ENCODE data around the gene SYP. TPM values are rescaled to one million over a fixed set of nuclear protein-coding genes. Genes with fewer than 3 reads are reported as not detected.

SYP gene
- total RNA-seq, 1 donor from 2014 or later, result 1.5 TPM

GRCh38 chrX:49230500-49231232, 30.7 kb upstream of the SYP start:
- H3K27ac Mint-ChIP-seq (ENCODE audit: unreplicated experiment), result no peak overlapping the region
- TF ChIP-seq CTCF (IDR thresholded peaks at IDR 0.05), result peak; percentile 24
- no peak overlapping the region for H3K4me3 Mint-ChIP-seq (ENCODE audit: unreplicated experiment)
- no peaks in the 10 kb centered on the region for H3K4me1 Mint-ChIP-seq (ENCODE audit: low read depth)
- H3K36me3 Mint-ChIP-seq (ENCODE audit: low read depth), result no peaks in the 10 kb centered on the region
- H3K27me3 Mint-ChIP-seq (ENCODE audit: low read depth), result no peaks in the 10 kb centered on the region
- peaks cover 2% of the 10 kb centered on the region for H3K9me3 Mint-ChIP-seq (ENCODE audit: low read depth)
- no peak for DNase-seq (ENCODE audit: low spot score)

- no peak for TF ChIP-seq CTCF (IDR thresholded peaks at IDR 0.05)
- peaks cover 2% of the 10 kb centered on the region for H3K9me3 Mint-ChIP-seq (ENCODE audit: low read depth)
Measured at GRCh38 chrX:49228185-49228584, 28.2 kb upstream of the SYP start.

GRCh38 chrX:49227726-49228125, 27.7 kb upstream of the SYP start:
- Mint-ChIP-seq H3K27me3 (ENCODE audit: low read depth) (peaks cover 4% of the 10 kb centered on the region), H3K27ac (ENCODE audit: unreplicated experiment) (no peak overlapping the region), H3K4me1 (ENCODE audit: low read depth) (no peaks in the 10 kb centered on the region), H3K4me3 (ENCODE audit: unreplicated experiment) (no peak overlapping the region), H3K9me3 (ENCODE audit: low read depth) (peaks cover 6% of the 10 kb centered on the region), H3K36me3 (ENCODE audit: low read depth) (no peaks in the 10 kb centered on the region)
- TF ChIP-seq CTCF (IDR thresholded peaks at IDR 0.05), result no peak
- no peak for DNase-seq (ENCODE audit: low spot score)

More at GRCh38 chrX:49228185-49228584, 28.2 kb upstream of the SYP start:
- H3K36me3 Mint-ChIP-seq (ENCODE audit: low read depth), result no peaks in the 10 kb centered on the region
- H3K4me3 Mint-ChIP-seq (ENCODE audit: unreplicated experiment), result no peak overlapping the region
- H3K27me3 Mint-ChIP-seq (ENCODE audit: low read depth), result peaks cover 4% of the 10 kb centered on the region
- DNase-seq (ENCODE audit: low spot score), result no peak
- H3K4me1 Mint-ChIP-seq (ENCODE audit: low read depth), result no peaks in the 10 kb centered on the region
- H3K27ac Mint-ChIP-seq (ENCODE audit: unreplicated experiment), result no peak overlapping the region

GRCh38 chrX:49226946-49227345, 27.0 kb upstream of the SYP start:
- no peak overlapping the region for H3K27ac Mint-ChIP-seq (ENCODE audit: unreplicated experiment)
- no peak for DNase-seq (ENCODE audit: low spot score)
- no peaks in the 10 kb centered on the region for H3K36me3 Mint-ChIP-seq (ENCODE audit: low read depth)
- no peaks in the 10 kb centered on the region for H3K4me1 Mint-ChIP-seq (ENCODE audit: low read depth)
- no peak overlapping the region for H3K4me3 Mint-ChIP-seq (ENCODE audit: unreplicated experiment)
- H3K9me3 Mint-ChIP-seq (ENCODE audit: low read depth), result peaks cover 9% of the 10 kb centered on the region
- H3K27me3 Mint-ChIP-seq (ENCODE audit: low read depth), result peaks cover 8% of the 10 kb centered on the region
- no peak for TF ChIP-seq CTCF (IDR thresholded peaks at IDR 0.05)

- Mint-ChIP-seq H3K4me1 (ENCODE audit: low read depth) (no peaks in the 10 kb centered on the region), H3K27me3 (ENCODE audit: low read depth) (peaks cover 8% of the 10 kb centered on the region), H3K4me3 (ENCODE audit: unreplicated experiment) (no peak overlapping the region), H3K36me3 (ENCODE audit: low read depth) (no peaks in the 10 kb centered on the region), H3K27ac (ENCODE audit: unreplicated experiment) (no peak overlapping the region), H3K9me3 (ENCODE audit: low read depth) (peaks cover 8% of the 10 kb centered on the region)
- TF ChIP-seq CTCF (IDR thresholded peaks at IDR 0.05), result no peak
- no peak for DNase-seq (ENCODE audit: low spot score)
Measured at GRCh38 chrX:49225858-49226257, 25.9 kb upstream of the SYP start.
